HepG2 (cell line): ENCODE measurements around the gene FOXE3. TPM values are rescaled to one million over a fixed set of nuclear protein-coding genes. Genes with fewer than 3 reads are reported as not detected.

Experiments used
- KDM2A ChIP-seq: sonication (generic); formaldehyde crosslinking; IDR thresholded peaks from 2 replicates; pipeline ENCODE4 v1.4.0; 2020; ENCODE audit warnings: low read depth, missing genetic modification reagents, borderline replicate concordance
- MIER2 ChIP-seq: IDR thresholded peaks from 2 replicates; pipeline ENCODE4 v1.6.1; 2016; ENCODE audit warnings: missing biosample characterization, missing genetic modification reagents
- RAD21 ChIP-seq: fragments of 450-650 bp; formaldehyde crosslinking; IDR thresholded peaks from 2 replicates; pipeline ENCODE4 v1.5.0; 2020; ENCODE audit warnings: mild to moderate bottlenecking
- SIX4 ChIP-seq: sonication (generic); formaldehyde crosslinking; IDR thresholded peaks from 2 replicates; pipeline ENCODE4 v1.4.0; 2020; ENCODE audit warnings: missing genetic modification reagents
- SMC3 ChIP-seq: IDR thresholded peaks from 2 replicates; pipeline ENCODE4 v1.6.1; 2011; ENCODE audit warnings: low read length, improper control_type of control experiment
- SNRNP70 ChIP-seq: fragments of 200-400 bp; formaldehyde crosslinking; IDR thresholded peaks from 2 replicates; pipeline ENCODE4 v1.6.1; 2017; ENCODE audit warnings: mild to moderate bottlenecking, low read depth, low read length, moderate library complexity
- STAG1 ChIP-seq: sonication (generic); formaldehyde crosslinking; IDR thresholded peaks from 2 replicates; pipeline ENCODE4 v1.4.0; 2020; ENCODE audit warnings: missing genetic modification reagents
- THYN1 ChIP-seq: sonication (generic); formaldehyde crosslinking; IDR thresholded peaks from 2 replicates; pipeline ENCODE4 v1.8.1; 2023; ENCODE audit warnings: low read depth, mild to moderate bottlenecking, moderate library complexity, missing genetic modification reagents, borderline replicate concordance
- TOPORS ChIP-seq: sonication (generic); formaldehyde crosslinking; IDR thresholded peaks from 2 replicates; pipeline ENCODE4 v1.8.0; 2023; ENCODE audit warnings: mild to moderate bottlenecking, missing genetic modification reagents
- XRCC5 ChIP-seq: fragments of 200-400 bp; formaldehyde crosslinking; optimal IDR thresholded peaks from 2 replicates; pipeline ENCODE3; 2017; ENCODE audit warnings: mild to moderate bottlenecking, low read length
- YY1 ChIP-seq: IDR thresholded peaks from 2 replicates; pipeline ENCODE4 v1.6.1; 2011; ENCODE audit warnings: low read length, low read depth, moderate library complexity, mild to moderate bottlenecking; ENCODE audit not compliant: insufficient read depth, insufficient replicate concordance
- ZBTB38 ChIP-seq: sonication (generic); formaldehyde crosslinking; IDR thresholded peaks from 2 replicates; pipeline ENCODE4 v1.5.1; 2020; ENCODE audit warnings: mild to moderate bottlenecking, missing genetic modification reagents
- ZBTB4 ChIP-seq: sonication (generic); formaldehyde crosslinking; IDR thresholded peaks from 2 replicates; pipeline ENCODE4 v1.4.0; 2020; ENCODE audit warnings: missing genetic modification reagents, mild to moderate bottlenecking, borderline replicate concordance
- ZFP37 ChIP-seq: sonication (generic); formaldehyde crosslinking; IDR thresholded peaks from 2 replicates; pipeline ENCODE4 v1.4.0; 2020; ENCODE audit warnings: missing genetic modification reagents, borderline replicate concordance
- ZMYM3 ChIP-seq: sonication (generic); formaldehyde crosslinking; IDR thresholded peaks from 2 replicates; pipeline ENCODE4 v1.5.1; 2020; ENCODE audit warnings: mild to moderate bottlenecking, missing genetic modification reagents
- ZNF44 ChIP-seq: sonication (generic); formaldehyde crosslinking; IDR thresholded peaks from 2 replicates; pipeline ENCODE4 v1.5.1; 2020; ENCODE audit warnings: mild to moderate bottlenecking, missing genetic modification reagents
- ZNF652 ChIP-seq: IDR thresholded peaks from 2 replicates; pipeline ENCODE4 v1.6.1; 2016; ENCODE audit warnings: low read depth, borderline replicate concordance
- ZNF740 ChIP-seq: sonication (generic); formaldehyde crosslinking; IDR thresholded peaks from 2 replicates; pipeline ENCODE4 v1.4.0; 2020; ENCODE audit warnings: missing genetic modification reagents
- ZNF749 ChIP-seq: sonication (generic); formaldehyde crosslinking; IDR thresholded peaks from 2 replicates; pipeline ENCODE4 v1.8.0; 2022; ENCODE audit warnings: mild to moderate bottlenecking, missing genetic modification reagents, moderate library complexity, borderline replicate concordance
- polyA plus RNA-seq, 8 experiments: library from polyadenylated mRNA; depleted of rRNA in 3 of 8; stranded (reverse) in 7 of 8; unstranded in 1 of 8; fragments of >200 nt; fragmentation: Illumina TruSeq in 4 of 8; extraction: Trizol in 4 of 8; gene quantifications; 2 replicates each; pipeline versions ENCODE4 v1.2.1 to v1.2.3, GENCODE V29; 2011 to 2016; ENCODE audit warnings: low read depth in 4 of 8, missing spikeins in 1 of 8, mixed read lengths in 1 of 8; ENCODE audit not compliant: insufficient read depth in 1 of 8
- total RNA-seq, 5 experiments: library from RNA; depleted of rRNA; stranded (reverse); fragments of >200 nt; fragmentation: Illumina TruSeq; extraction: Trizol; gene quantifications; 2 replicates each; pipeline ENCODE4 v1.2.3, GENCODE V29; 2016; ENCODE audit warnings: low read depth in 1 of 5
- TF ChIP-seq, protein P1 (sequence below): sonication (generic); formaldehyde crosslinking; IDR thresholded peaks from 2 replicates; pipeline ENCODE4 v1.4.0; 2020; ENCODE audit warnings: missing genetic modification reagents, borderline replicate concordance

FOXE3 gene
- total and polyA plus RNA-seq, 2 of the 13 experiments (the other 11 are each of a cell fraction or from before 2014, with no cell fraction given): not detected

DNA sequence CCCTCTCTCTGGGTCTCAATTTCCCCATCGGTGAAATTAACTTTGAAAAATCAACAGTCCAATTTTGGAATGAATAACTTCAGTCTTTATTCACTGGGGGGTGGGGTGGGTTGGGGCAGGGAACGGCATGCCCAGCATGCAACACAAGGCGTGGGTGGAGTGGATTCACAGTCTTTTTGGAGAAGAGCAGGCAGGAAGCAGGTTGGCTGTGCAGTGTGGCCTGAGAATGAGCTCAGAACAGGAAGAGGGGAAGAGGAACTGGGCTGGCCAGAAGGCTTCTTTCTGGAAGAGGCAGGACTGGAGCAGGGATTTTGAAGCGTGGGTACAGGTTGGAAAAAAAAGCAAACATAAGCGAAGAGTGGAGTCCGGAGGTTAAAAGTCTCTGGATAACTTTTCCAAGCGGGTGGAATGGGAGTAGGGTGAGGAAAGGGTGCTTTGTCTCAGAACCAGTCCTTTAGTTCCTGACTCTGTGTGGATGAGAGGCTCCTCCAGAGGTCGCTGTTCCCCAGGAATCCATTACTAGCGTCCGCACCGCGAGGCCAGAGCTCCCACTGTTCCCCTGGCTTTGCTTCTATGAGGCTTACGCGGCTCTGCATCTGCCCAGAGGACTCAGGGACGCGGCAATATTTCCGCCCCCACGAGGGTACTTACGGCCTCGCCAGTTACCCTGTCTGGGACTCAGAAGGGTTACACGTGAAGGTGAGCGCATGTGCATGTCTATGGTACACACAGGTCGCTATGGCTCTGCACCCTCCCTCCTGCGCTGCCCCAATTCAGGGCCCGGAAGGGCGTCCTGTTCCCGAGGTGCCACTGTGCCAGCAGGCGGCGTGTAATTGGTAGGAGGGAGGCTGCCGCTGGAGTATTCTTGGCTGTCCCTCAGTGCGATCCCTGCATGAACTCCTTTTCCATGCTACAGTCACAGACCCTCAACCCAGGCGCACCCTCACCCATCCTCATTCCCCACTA lies 16.3 kb downstream of the FOXE3 start (continued):
- peak; percentile 28; the same call in 1 of the 2 replicates for TF ChIP-seq KDM2A (CRISPR knock-in tag)
- TF ChIP-seq, protein P1, sequence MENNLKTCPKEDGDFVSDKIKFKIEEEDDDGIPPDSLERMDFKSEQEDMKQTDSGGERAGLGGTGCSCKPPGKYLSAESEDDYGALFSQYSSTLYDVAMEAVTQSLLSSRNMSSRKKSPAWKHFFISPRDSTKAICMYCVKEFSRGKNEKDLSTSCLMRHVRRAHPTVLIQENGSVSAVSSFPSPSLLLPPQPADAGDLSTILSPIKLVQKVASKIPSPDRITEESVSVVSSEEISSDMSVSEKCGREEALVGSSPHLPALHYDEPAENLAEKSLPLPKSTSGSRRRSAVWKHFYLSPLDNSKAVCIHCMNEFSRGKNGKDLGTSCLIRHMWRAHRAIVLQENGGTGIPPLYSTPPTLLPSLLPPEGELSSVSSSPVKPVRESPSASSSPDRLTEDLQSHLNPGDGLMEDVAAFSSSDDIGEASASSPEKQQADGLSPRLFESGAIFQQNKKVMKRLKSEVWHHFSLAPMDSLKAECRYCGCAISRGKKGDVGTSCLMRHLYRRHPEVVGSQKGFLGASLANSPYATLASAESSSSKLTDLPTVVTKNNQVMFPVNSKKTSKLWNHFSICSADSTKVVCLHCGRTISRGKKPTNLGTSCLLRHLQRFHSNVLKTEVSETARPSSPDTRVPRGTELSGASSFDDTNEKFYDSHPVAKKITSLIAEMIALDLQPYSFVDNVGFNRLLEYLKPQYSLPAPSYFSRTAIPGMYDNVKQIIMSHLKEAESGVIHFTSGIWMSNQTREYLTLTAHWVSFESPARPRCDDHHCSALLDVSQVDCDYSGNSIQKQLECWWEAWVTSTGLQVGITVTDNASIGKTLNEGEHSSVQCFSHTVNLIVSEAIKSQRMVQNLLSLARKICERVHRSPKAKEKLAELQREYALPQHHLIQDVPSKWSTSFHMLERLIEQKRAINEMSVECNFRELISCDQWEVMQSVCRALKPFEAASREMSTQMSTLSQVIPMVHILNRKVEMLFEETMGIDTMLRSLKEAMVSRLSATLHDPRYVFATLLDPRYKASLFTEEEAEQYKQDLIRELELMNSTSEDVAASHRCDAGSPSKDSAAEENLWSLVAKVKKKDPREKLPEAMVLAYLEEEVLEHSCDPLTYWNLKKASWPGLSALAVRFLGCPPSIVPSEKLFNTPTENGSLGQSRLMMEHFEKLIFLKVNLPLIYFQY (CRISPR knock-in tag): no peak
- peak; percentile 86 for TF ChIP-seq ZNF652 (CRISPR knock-in tag)
- no peak for TF ChIP-seq ZFP37
- TF ChIP-seq TOPORS (CRISPR knock-in tag): no peak
- no peak for TF ChIP-seq ZMYM3 (CRISPR knock-in tag)
- TF ChIP-seq RAD21 (CRISPR knock-in tag): peak; percentile 71
- TF ChIP-seq ZNF749 (CRISPR knock-in tag): no peak
- no peak for TF ChIP-seq SNRNP70
- no peak for TF ChIP-seq THYN1 (CRISPR knock-in tag)
- TF ChIP-seq YY1: peak; percentile 58
- no peak for TF ChIP-seq ZNF740 (CRISPR knock-in tag)
- no peak for TF ChIP-seq SIX4
- TF ChIP-seq ZNF44: no peak
- TF ChIP-seq SMC3: peak; percentile 68
- no peak for TF ChIP-seq MIER2 (CRISPR knock-in tag)
- TF ChIP-seq ZBTB38 (CRISPR knock-in tag): peak; percentile 37; the same call in 1 of the 2 replicates
- peak; percentile 78 for TF ChIP-seq STAG1
- TF ChIP-seq ZBTB4 (CRISPR knock-in tag): 0 out of 2 replicates have a peak, but pooled peaks have one; percentile 36
- TF ChIP-seq XRCC5: peak; percentile 28
